ENCODE data around the gene WNT11.

The WNT11 gene

GRCh38 chr11:76140912-76141574 lies 65.3 kb downstream of the WNT11 start:
- ChIA-PET CTCF (interaction anchor here (1.1 to 1.7 kb wide), 2 partner anchors 11 to 244 kb away, joined by 3 to 8 read pairs; no protein-coding TSS in a partner anchor), POLR2A (no interaction called here)
- no peak for DNase-seq (ENCODE audit: extremely low spot score)
- TF ChIP-seq TARDBP (IDR thresholded peaks at IDR 0.05) = no peak
- TF ChIP-seq FOXK2 (IDR thresholded peaks at IDR 0.05) = no peak
- no peak for TF ChIP-seq NFRKB (IDR thresholded peaks at IDR 0.05)
- TF ChIP-seq ARNT (IDR thresholded peaks at IDR 0.05) = no peak
- no peak for TF ChIP-seq FOXA1 (IDR thresholded peaks at IDR 0.05)
- no peak for TF ChIP-seq HDGF (IDR thresholded peaks at IDR 0.05; ENCODE audit: borderline replicate concordance)
- TF ChIP-seq L3MBTL2 (conservative IDR thresholded peaks at IDR 0.05) = no peak
- TF ChIP-seq SP1 (IDR thresholded peaks at IDR 0.05) = no peak
- no peak for TF ChIP-seq ZNF384 (IDR thresholded peaks at IDR 0.05)
- no peak for TF ChIP-seq BHLHE40 (IDR thresholded peaks at IDR 0.05; ENCODE audit: borderline replicate concordance)
- TF ChIP-seq ELF4 (IDR thresholded peaks at IDR 0.05) = no peak
- no peak for TF ChIP-seq LEF1 (IDR thresholded peaks at IDR 0.05; ENCODE audit: borderline replicate concordance)
- no peak for TF ChIP-seq SUZ12 (IDR thresholded peaks at IDR 0.05)
- TF ChIP-seq CTBP1 (IDR thresholded peaks at IDR 0.05; ENCODE audit: borderline replicate concordance) = no peak

- ChIA-PET CTCF (no interaction called here), POLR2A (no interaction called here)
- no peak for DNase-seq (ENCODE audit: extremely low spot score)
- TF ChIP-seq FOXK2 (IDR thresholded peaks at IDR 0.05) (no peak), L3MBTL2 (conservative IDR thresholded peaks at IDR 0.05) (no peak), NFRKB (IDR thresholded peaks at IDR 0.05) (no peak), SUZ12 (IDR thresholded peaks at IDR 0.05) (no peak), CTBP1 (IDR thresholded peaks at IDR 0.05; ENCODE audit: borderline replicate concordance) (no peak), TARDBP (IDR thresholded peaks at IDR 0.05) (no peak), ELF4 (IDR thresholded peaks at IDR 0.05) (no peak), ARNT (IDR thresholded peaks at IDR 0.05) (no peak)
Observed at GRCh38 chr11:76139314-76139713, 67.0 kb downstream of the WNT11 start.

Data from HEK293T (cell line).